DMS 273 (cell line): ENCODE measurements around the gene LPIN2.

Source experiments
- DNase-seq: peaks from one replicate; lab custom pipeline; 2025; ENCODE audit not compliant: unreplicated experiment; lab: John Stamatoyannopoulos, UW

Gene LPIN2

DNA sequence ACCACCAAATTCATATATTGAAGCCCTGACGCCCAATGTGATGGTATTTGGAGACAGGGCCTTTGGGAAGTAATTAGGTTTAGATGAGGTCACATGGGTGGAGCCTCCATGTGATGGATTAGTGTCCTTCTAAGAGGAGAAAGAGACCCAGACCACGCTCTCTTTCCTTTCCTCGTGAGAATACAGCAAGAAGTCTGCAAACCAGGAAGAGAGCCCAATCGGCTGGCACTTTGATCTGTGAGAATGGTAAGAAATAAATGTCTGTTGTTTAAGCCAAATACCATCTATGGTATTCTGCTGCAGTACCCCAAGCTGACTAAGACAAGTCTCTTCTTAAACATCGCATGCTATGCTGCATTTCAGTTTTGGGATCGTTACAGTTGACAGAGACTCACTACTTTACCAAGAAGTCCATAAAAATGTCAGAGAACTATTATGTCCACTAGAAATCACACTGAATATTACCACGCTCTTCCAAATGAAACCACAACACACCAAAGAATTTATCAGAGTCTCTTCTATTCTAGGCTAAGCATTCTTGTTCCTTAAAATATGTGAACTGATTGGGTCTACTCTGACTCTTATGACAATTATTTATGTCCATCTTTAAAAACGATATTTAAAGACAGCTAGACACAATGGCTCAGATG is 48.5 kb downstream of the LPIN2 start:
- no peak for DNase-seq
